HG03460 (cell line): ENCODE results near the gene RNH1.
A peak's percentile ranks its signal among the peaks of the same experiment; 100 is the strongest.

Source experiments
- ATAC-seq: cut with Tn5 transposase; IDR thresholded peaks from one replicate; pipeline ENCODE4 v1.9.1; 2021; ENCODE audit not compliant: unreplicated experiment

Gene RNH1

GRCh38 chr11:506995-507726 lies at the start of gene RNH1:
Gene RNH1 (minus strand): TSS chr11:507242. CDS start chr11:502162, 5,080 bp downstream.
- peak; percentile 39 for ATAC-seq

- no peak for ATAC-seq
Measured at GRCh38 chr11:555780-556661, 49.0 kb upstream of the RNH1 start.

GRCh38 chr11:555227-555779 lies 48.3 kb upstream of the RNH1 start:
- peak; percentile 4 for ATAC-seq

GRCh38 chr11:554428-555226 lies 47.6 kb upstream of the RNH1 start:
- ATAC-seq = peak; percentile 70

- ATAC-seq = no peak
Measured at GRCh38 chr11:553988-554340, 46.9 kb upstream of the RNH1 start.

- ATAC-seq = no peak
Measured at GRCh38 chr11:553083-553987, 46.3 kb upstream of the RNH1 start.

- ATAC-seq = no peak
Measured at GRCh38 chr11:551596-551995, 44.6 kb upstream of the RNH1 start.

GRCh38 chr11:551131-551530 lies 44.1 kb upstream of the RNH1 start:
- ATAC-seq = no peak

- ATAC-seq = no peak
Measured at GRCh38 chr11:550746-551085, 43.7 kb upstream of the RNH1 start.

- no peak for ATAC-seq
Measured at GRCh38 chr11:550021-550745, 43.1 kb upstream of the RNH1 start.

- ATAC-seq = no peak
Measured at GRCh38 chr11:548700-549603, 41.9 kb upstream of the RNH1 start.

- ATAC-seq = no peak
Measured at GRCh38 chr11:545171-545570, 38.1 kb upstream of the RNH1 start.

- no peak for ATAC-seq
Measured at GRCh38 chr11:544817-545166, 37.8 kb upstream of the RNH1 start.

GRCh38 chr11:541433-541885 lies 34.4 kb upstream of the RNH1 start:
- ATAC-seq = no peak

- no peak for ATAC-seq
Measured at GRCh38 chr11:540583-541432, 33.8 kb upstream of the RNH1 start.

GRCh38 chr11:539971-540481 lies 33.0 kb upstream of the RNH1 start:
- no peak for ATAC-seq

GRCh38 chr11:538431-539051 lies 31.5 kb upstream of the RNH1 start:
- ATAC-seq = no peak
